ENCODE data around the gene GAS2L3. TPM values are rescaled to one million over a fixed set of nuclear protein-coding genes. Genes with fewer than 3 reads are reported as not detected.

GAS2L3 gene
- polyA plus RNA-seq, 3 donors, result 0.53 to 1.6 (median 1.1) TPM

DNA sequence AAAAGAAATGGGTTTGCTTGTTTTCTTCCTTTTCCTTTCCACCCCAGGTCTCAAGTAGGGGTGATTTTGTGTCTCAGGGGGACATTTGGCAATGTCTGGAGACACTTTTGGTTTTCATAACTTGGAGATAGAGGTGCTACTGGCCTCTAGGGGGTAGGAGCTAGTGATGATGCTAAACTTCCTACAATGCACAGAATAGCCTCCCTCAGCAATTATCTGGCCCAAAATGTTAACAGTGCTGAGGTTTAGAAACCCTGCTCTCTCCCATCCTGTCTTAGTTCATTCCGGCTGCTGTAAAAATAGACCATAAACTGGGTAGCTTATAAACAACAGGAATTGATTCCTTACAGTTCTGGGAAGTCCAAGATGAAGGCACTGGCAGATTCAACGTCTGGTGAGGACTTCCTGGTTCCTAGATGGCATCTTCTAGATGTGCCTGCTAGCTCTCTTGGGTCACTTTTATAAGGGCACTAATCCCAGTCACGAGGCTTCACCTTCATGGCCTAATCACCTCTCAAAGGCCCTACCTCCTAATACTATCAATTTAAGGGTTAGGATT lies 7.4 kb upstream of the GAS2L3 start:
- TF ChIP-seq CTCF (IDR thresholded peaks at IDR 0.05), result no peak
- Histone ChIP-seq H3K4me3 (replicated peaks in 1 of 3; ENCODE audit: low read depth in 2 of 3, low read length in 3 of 3) (no peak overlapping the region), H3K27ac (ENCODE audit: low read depth in 1 of 2, low read length in 2 of 2) (no peak overlapping the region), H3K36me3 (replicated peaks in 1 of 2; ENCODE audit: control insufficient read depth in 1 of 2, insufficient read depth in 2 of 2, low read length in 2 of 2) (no peaks in the 10 kb centered on the region), H3K9me3 (replicated peaks in 1 of 2; ENCODE audit: control insufficient read depth in 1 of 2, insufficient read depth in 1 of 2, low read length in 2 of 2) (no peaks in the 10 kb centered on the region), H2AFZ (ENCODE audit: insufficient read depth, low read depth, low read length, poor library complexity, severe bottlenecking) (no peak overlapping the region), H3K79me2 (ENCODE audit: insufficient read depth, low read length) (no peaks in the 10 kb centered on the region), H4K20me1 (ENCODE audit: insufficient read depth, low read length) (no peaks in the 10 kb centered on the region), H3K9ac (ENCODE audit: insufficient read depth, low read length, poor library complexity, severe bottlenecking) (no peak overlapping the region), H3K27me3 (ENCODE audit: control insufficient read depth in 2 of 2, insufficient read depth in 2 of 2, low read length in 2 of 2) (no peaks in the 10 kb centered on the region), H3K4me2 (replicated peaks; ENCODE audit: extremely low read depth, low read length, poor library complexity, severe bottlenecking) (no peak overlapping the region), H3K4me1 (ENCODE audit: control insufficient read depth in 1 of 2, insufficient read depth in 2 of 2, low read length in 2 of 2) (peaks cover 8 to 11% of the 10 kb centered on the region in 2 donors)
- Mint-ChIP-seq H3K9me3 (peaks cover 0 to 2% (median 0%) of the 10 kb centered on the region in 7 donors), H3K4me1 (peaks cover 20% of the 10 kb centered on the region), H3K36me3 (no peaks in the 10 kb centered on the region), H3K27me3 (ENCODE audit: low read depth in 3 of 3) (peaks cover 0 to 3% (median 0%) of the 10 kb centered on the region in 3 donors), H3K27ac (no peak overlapping the region), H3K4me3 (no peak overlapping the region)
- 0% methylated on average over 1 of the region's 3 CpGs for WGBS (ENCODE audit: insufficient coverage)
- no peak for DNase-seq
- intact Hi-C loops (cut with micrococcal nuclease), result no loop called here

DNA sequence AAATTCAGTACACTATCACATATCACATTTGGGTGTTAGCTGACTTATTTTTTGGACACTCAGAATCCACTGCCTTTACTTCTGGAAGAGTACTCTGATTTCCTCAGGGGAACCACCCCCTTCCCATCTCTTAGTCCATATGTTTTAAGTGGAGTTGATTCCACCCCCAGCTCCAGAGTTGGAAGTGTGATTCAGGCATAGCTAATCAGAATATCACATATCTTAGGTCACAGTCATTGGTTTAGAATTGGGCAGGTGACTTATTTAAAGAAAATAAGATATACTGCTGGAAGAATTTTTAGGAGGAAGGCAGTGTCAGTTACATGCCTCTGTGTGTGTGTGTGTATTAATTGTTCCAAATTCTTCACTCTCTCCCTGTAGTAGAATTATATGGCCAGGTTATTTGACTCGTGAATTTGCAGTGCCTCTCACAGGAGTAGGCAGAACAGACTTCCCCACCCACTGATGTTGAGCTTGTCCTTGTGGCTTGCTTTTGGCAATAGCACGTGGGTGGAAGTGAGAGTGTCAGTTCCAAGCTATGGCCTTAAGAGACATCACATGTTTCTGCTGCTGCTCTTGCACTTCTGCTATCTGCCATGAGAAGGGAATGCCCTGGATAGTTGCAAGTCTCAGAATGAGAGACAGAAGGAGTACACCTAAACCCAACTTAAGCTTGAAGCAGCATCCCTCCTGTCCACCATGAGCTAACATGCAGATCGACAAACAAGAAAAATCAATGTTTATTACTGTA lies 6.4 kb upstream of the GAS2L3 start:
- H3K4me3 ChIP-seq (replicated peaks in 1 of 3; ENCODE audit: low read depth in 2 of 3, low read length in 3 of 3), result no peak overlapping the region
- no peak overlapping the region for H2AFZ ChIP-seq (ENCODE audit: insufficient read depth, low read depth, low read length, poor library complexity, severe bottlenecking)
- no peak overlapping the region for H3K4me2 ChIP-seq (replicated peaks; ENCODE audit: extremely low read depth, low read length, poor library complexity, severe bottlenecking)
- no peaks in the 10 kb centered on the region for H3K9me3 ChIP-seq (replicated peaks in 1 of 2; ENCODE audit: control insufficient read depth in 1 of 2, insufficient read depth in 1 of 2, low read length in 2 of 2)
- Mint-ChIP-seq H3K4me3 (no peak overlapping the region), H3K4me1 (peaks cover 20% of the 10 kb centered on the region), H3K27me3 (ENCODE audit: low read depth in 3 of 3) (peaks cover 0 to 3% (median 1%) of the 10 kb centered on the region in 3 donors), H3K27ac (peak overlapping the region in 5 of 7 donors; percentile 65 to 76 (median 72)), H3K9me3 (peaks cover 0 to 2% (median 0%) of the 10 kb centered on the region in 7 donors), H3K36me3 (no peaks in the 10 kb centered on the region)
- peak; percentile 68 to 86 (median 68) for DNase-seq
- peak overlapping the region in 1 of 2 donors; percentile 24 for H3K27ac ChIP-seq (ENCODE audit: low read depth in 1 of 2, low read length in 2 of 2)
- H3K27me3 ChIP-seq (ENCODE audit: control insufficient read depth in 2 of 2, insufficient read depth in 2 of 2, low read length in 2 of 2), result no peaks in the 10 kb centered on the region
- intact Hi-C loops (cut with micrococcal nuclease), result no loop called here
- TF ChIP-seq CTCF (IDR thresholded peaks at IDR 0.05), result no peak
- no peak overlapping the region for H3K9ac ChIP-seq (ENCODE audit: insufficient read depth, low read length, poor library complexity, severe bottlenecking)
- H3K4me1 ChIP-seq (ENCODE audit: control insufficient read depth in 1 of 2, insufficient read depth in 2 of 2, low read length in 2 of 2), result peaks cover 8 to 11% of the 10 kb centered on the region in 2 donors
- no peaks in the 10 kb centered on the region for H4K20me1 ChIP-seq (ENCODE audit: insufficient read depth, low read length)
- WGBS (ENCODE audit: insufficient coverage), result no CpG with 5 or more reads among the region's 3 CpGs
- H3K79me2 ChIP-seq (ENCODE audit: insufficient read depth, low read length), result no peaks in the 10 kb centered on the region
- no peaks in the 10 kb centered on the region for H3K36me3 ChIP-seq (replicated peaks in 1 of 2; ENCODE audit: control insufficient read depth in 1 of 2, insufficient read depth in 2 of 2, low read length in 2 of 2)
